PC-9 (cell line): ENCODE data around the gene FADS3. TPM values are rescaled to one million over a fixed set of nuclear protein-coding genes. Genes with fewer than 3 reads are reported as not detected.

Source experiments
- BruUV-seq: library from RNA; stranded (reverse); fragments of 400-500 nt; replicated peaks from 2 replicates; lab custom pipeline; 2021; lab: Mats Ljungman, UMichigan
- CTCF ChIA-PET: fragments of 300-600 bp; sonication (Branson Sonifier 250); formaldehyde crosslinking; loops from one replicate; lab custom pipeline; 2022; ENCODE audit warnings: antibody characterized with exemption; lab: Charles Lee
- POLR2A ChIA-PET: fragments of 300-600 bp; sonication (Branson Sonifier 250); formaldehyde crosslinking; loops from one replicate; lab custom pipeline; 2022; ENCODE audit warnings: antibody characterized with exemption; ENCODE audit not compliant: unreplicated experiment; lab: Charles Lee
- DNase-seq, 2 experiments: peaks; one replicate each; pipeline versions ENCODE4 v3.0.0 to v3.0.0-alpha.2; 2015 to 2022; ENCODE audit warnings: mixed read lengths in 1 of 2
- H2AFZ ChIP-seq: fragments of 200-600 bp; sonication (generic); 2 replicates; pipeline ENCODE4 v1.8.1; 2017; ENCODE audit warnings: antibody characterized with exemption
- H3F3A ChIP-seq: fragments of 200-600 bp; sonication (generic); 2 replicates; pipeline ENCODE4 v1.8.1; 2017; ENCODE audit warnings: antibody characterized with exemption, mild to moderate bottlenecking, low read depth; ENCODE audit not compliant: insufficient read depth
- H3K27ac ChIP-seq: fragments of 200-600 bp; sonication (generic); 2 replicates; pipeline ENCODE4 v1.6.1; 2016; ENCODE audit warnings: mixed run types
- H3K27me3 ChIP-seq: fragments of 200-600 bp; sonication (generic); 2 replicates; pipeline ENCODE4 v1.6.1; 2016; ENCODE audit warnings: low read depth, mixed run types; ENCODE audit not compliant: insufficient read depth
- H3K36me3 ChIP-seq: fragments of 200-600 bp; sonication (generic); 2 replicates; pipeline ENCODE4 v1.6.1; 2016; ENCODE audit warnings: low read depth, mixed run types
- H3K4me1 ChIP-seq: fragments of 200-600 bp; sonication (generic); replicated peaks from 2 replicates; pipeline ENCODE4 v1.6.1; 2016; ENCODE audit warnings: mixed run types; ENCODE audit not compliant: insufficient read depth
- H3K4me2 ChIP-seq: fragments of 200-600 bp; sonication (generic); 2 replicates; pipeline ENCODE4 v1.6.1; 2017; ENCODE audit warnings: mixed run types
- H3K4me3 ChIP-seq: fragments of 200-600 bp; sonication (generic); 2 replicates; pipeline ENCODE4 v1.6.1; 2016; ENCODE audit warnings: mixed run types
- H3K79me2 ChIP-seq: fragments of 200-600 bp; sonication (generic); 2 replicates; pipeline ENCODE4 v1.6.1; 2017; ENCODE audit warnings: low read depth, mixed run types
- H3K9me2 ChIP-seq: fragments of 200-600 bp; sonication (generic); 2 replicates; pipeline ENCODE4 v1.8.1; 2017; ENCODE audit warnings: mild to moderate bottlenecking; ENCODE audit not compliant: insufficient read depth
- H3K9me3 ChIP-seq: fragments of 200-600 bp; sonication (generic); 2 replicates; pipeline ENCODE4 v1.8.1; 2016; ENCODE audit warnings: low read depth; ENCODE audit not compliant: insufficient read depth
- H4K20me1 ChIP-seq: fragments of 200-600 bp; sonication (generic); 2 replicates; pipeline ENCODE4 v1.8.1; 2017; ENCODE audit not compliant: insufficient read depth
- CTCF ChIP-seq: fragments of 200-600 bp; sonication (generic); conservative IDR thresholded peaks from 2 replicates; pipeline ENCODE4 v1.6.1; 2017; ENCODE audit warnings: mixed run types, antibody characterized with exemption, mild to moderate bottlenecking, moderate library complexity
- EZH2 ChIP-seq: fragments of 200-600 bp; sonication (generic); IDR thresholded peaks from 2 replicates; pipeline ENCODE4 v1.8.0; 2017; ENCODE audit warnings: antibody characterized with exemption, low read depth
- intact Hi-C: fragments of 100-400 bp; cut with micrococcal nuclease; formaldehyde crosslinking; loops from one replicate; pipeline ENCODE4 v1.10.0; 2022; ENCODE audit not compliant: unreplicated experiment
- total RNA-seq: library from RNA; stranded (reverse); gene quantifications from 2 replicates; pipeline ENCODE4 v1.2.3, GENCODE V29; 2021

The FADS3 gene
- total RNA-seq, 1 experiment from 2014 or later, result 75.5 TPM

DNA sequence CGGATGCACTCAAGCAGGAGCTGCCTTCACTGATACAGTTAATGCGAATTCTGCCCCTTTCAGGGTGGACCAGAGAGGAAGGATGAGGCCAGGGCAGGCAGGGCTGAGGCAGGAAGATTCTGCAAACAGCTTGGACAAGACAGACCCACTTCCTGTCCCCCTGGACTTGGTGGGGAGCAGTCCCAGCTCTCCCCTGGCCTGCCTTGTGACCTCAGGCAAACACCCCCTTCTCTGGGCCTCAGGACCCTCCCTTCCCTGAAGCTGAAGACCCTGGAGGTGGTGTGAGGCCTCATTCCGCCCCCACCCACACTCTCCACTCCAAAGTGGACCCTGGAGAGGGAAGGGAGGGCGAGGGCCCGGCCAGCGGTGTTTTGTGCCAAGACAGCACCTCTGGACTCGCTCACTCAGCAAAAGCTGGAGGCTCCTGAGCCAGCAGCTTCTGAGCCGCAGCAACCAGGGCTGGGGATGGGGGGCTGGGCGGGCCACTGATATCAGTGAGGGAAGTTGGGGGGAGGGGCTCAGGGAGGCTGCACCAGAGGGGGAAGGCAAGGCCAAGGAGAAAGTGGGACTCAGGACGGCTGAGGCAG, 17.5 kb upstream of the FADS3 start:
- no peaks in the 10 kb centered on the region for H3K27me3 ChIP-seq
- H3F3A ChIP-seq, result no peaks in the 10 kb centered on the region
- H3K79me2 ChIP-seq, result no peaks in the 10 kb centered on the region
- no peaks in the 10 kb centered on the region for H3K9me3 ChIP-seq
- BruUV-seq, result no TSS peak
- ChIA-PET POLR2A (no interaction called here), CTCF (interaction anchor here (0.6 to 1.0 kb wide), 2 partner anchors 38 to 155 kb away, joined by 3 to 5 read pairs; no protein-coding TSS in a partner anchor)
- no peaks in the 10 kb centered on the region for H3K4me1 ChIP-seq
- no peak overlapping the region for H3K27ac ChIP-seq
- no peaks in the 10 kb centered on the region for H3K9me2 ChIP-seq
- H2AFZ ChIP-seq, result no peak overlapping the region
- H3K4me2 ChIP-seq, result no peak overlapping the region
- no peak for DNase-seq
- no peaks in the 10 kb centered on the region for H4K20me1 ChIP-seq
- no peaks in the 10 kb centered on the region for H3K36me3 ChIP-seq
- no peak overlapping the region for H3K4me3 ChIP-seq
- intact Hi-C loops, result no loop called here
- TF ChIP-seq CTCF (no peak), EZH2 (no peak)

GRCh38 chr11:61907871-61908729, 16.8 kb upstream of the FADS3 start:
- ChIA-PET POLR2A (no interaction called here), CTCF (interaction anchor here (0.6 to 1.0 kb wide), 2 partner anchors 39 to 155 kb away, joined by 3 to 5 read pairs; no protein-coding TSS in a partner anchor)
- Histone ChIP-seq H2AFZ (no peak overlapping the region), H3K4me1 (no peaks in the 10 kb centered on the region), H3K27me3 (no peaks in the 10 kb centered on the region), H3K79me2 (no peaks in the 10 kb centered on the region), H3K4me3 (no peak overlapping the region), H3K27ac (no peak overlapping the region), H3K9me3 (no peaks in the 10 kb centered on the region), H3K9me2 (no peaks in the 10 kb centered on the region), H3K4me2 (no peak overlapping the region), H4K20me1 (no peaks in the 10 kb centered on the region), H3F3A (no peaks in the 10 kb centered on the region), H3K36me3 (no peaks in the 10 kb centered on the region)
- BruUV-seq, result no TSS peak
- intact Hi-C loops, result no loop called here
- TF ChIP-seq CTCF (no peak), EZH2 (no peak)
- no peak for DNase-seq

GRCh38 chr11:61907282-61907681, 15.9 kb upstream of the FADS3 start:
- intact Hi-C loops, result no loop called here
- Histone ChIP-seq H3F3A (no peaks in the 10 kb centered on the region), H3K4me2 (no peak overlapping the region), H3K9me3 (no peaks in the 10 kb centered on the region), H3K79me2 (no peaks in the 10 kb centered on the region), H3K36me3 (no peaks in the 10 kb centered on the region), H3K4me1 (no peaks in the 10 kb centered on the region), H3K27ac (no peak overlapping the region), H3K27me3 (no peaks in the 10 kb centered on the region), H4K20me1 (no peaks in the 10 kb centered on the region), H2AFZ (no peak overlapping the region), H3K4me3 (no peak overlapping the region), H3K9me2 (no peaks in the 10 kb centered on the region)
- POLR2A ChIA-PET, result no interaction called here
- CTCF ChIA-PET, result interaction anchor here (0.6 kb wide), 1 partner anchor 154 kb away, joined by 7 read pairs; no protein-coding TSS in a partner anchor
- no peak for DNase-seq
- BruUV-seq, result no TSS peak
- TF ChIP-seq EZH2 (no peak), CTCF (no peak)
